HG02763 (cell line): ENCODE measurements around the gene EPS8L3.
"Not testable (repeated sequence)": the region's sequence is repeated elsewhere in the genome, so short reads cannot be mapped to it uniquely, and the experiment has no call there.

Source experiments
- ATAC-seq: cut with Tn5 transposase; IDR thresholded peaks from one replicate; pipeline ENCODE4 v1.9.1; 2021; ENCODE audit warnings: mild to moderate bottlenecking, moderate library complexity; ENCODE audit not compliant: unreplicated experiment

EPS8L3 gene

DNA sequence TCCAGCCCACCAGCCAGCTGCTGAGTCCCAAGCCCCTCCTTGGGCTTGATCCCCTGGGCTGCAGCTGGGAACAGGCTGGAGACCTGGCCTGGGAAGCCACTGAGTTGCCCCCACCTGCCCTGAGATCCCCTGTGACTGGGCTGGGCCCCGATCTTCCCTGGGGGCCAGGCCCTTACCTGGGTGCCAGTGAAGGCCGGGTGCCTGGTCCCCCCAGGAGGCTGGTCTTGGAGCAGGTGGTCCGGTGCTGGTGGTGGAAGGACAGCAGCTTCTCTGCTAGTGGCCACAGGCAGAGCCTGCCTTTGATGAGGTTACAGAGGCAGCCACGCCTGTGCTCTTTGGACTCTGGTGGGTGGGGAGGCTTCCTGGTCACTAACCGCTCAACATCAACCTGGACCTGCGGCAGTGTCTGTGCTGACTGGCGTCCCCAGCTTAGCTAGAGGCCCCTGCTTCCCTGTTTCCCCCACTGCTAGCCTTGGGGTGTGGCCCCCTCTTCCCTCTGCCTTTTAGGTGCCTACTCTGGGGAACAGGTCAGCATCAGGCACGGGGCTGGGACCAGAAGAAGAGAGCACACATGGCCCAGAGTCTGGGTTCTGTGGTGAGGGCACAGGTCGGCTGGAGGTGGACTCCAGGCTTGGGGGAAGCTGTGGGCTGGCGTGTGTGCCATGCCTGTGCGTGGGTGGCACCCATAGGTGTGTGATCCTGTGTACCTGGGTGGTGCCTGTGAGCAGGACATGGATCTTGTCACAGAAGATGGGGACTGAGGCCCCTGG is at the start of gene EPS8L3:
Gene EPS8L3 (minus strand): TSS at position 278 of the 770 bp plus-strand sequence. CDS start 2,174 bp downstream, outside the sequence.
- ATAC-seq, result no peak

GRCh38 chr1:109812691-109813393 is 49.1 kb upstream of the EPS8L3 start:
- ATAC-seq, result no peak

DNA sequence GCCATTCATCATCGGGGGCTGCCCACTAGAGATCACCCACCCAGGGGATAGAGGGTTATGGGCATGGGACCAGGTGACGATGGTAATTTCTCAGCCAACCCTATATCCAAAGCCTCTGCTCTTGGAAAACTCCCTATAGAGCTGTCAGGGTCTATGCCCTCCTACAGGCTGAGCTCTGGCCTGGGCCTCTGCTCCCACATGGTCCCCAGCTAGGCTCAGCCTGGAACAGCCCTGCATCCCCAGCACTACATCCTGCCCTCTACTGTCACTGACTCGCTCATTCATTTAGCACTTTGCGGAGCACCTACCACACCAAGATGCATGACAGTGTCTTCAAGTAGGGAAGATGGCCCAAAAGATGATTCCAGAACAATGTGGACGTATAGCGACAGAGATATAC is 45.0 kb upstream of the EPS8L3 start:
- no peak for ATAC-seq

GRCh38 chr1:109807822-109808680 is 44.3 kb upstream of the EPS8L3 start:
- ATAC-seq, result no peak

DNA sequence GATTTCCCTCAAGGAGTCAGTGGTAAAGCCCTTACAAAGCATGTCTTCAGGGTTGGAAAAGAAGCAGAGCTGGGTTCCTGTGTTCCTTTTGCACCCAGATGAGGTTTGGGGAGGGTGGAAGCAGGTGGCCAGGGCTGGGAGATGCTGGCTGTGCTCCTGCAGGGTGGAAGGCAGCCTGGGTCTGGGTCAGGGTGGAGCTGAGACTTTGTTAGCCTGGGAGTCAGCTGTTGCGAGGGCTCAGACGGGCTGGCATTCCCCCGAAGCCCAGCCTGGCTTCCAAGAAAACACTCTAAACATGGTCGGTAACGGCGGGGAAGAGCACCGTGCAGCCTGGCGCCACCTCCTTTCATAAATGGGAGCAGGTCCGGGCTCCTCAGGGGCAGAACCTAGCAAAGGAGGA is 43.7 kb upstream of the EPS8L3 start:
- ATAC-seq, result no peak

DNA sequence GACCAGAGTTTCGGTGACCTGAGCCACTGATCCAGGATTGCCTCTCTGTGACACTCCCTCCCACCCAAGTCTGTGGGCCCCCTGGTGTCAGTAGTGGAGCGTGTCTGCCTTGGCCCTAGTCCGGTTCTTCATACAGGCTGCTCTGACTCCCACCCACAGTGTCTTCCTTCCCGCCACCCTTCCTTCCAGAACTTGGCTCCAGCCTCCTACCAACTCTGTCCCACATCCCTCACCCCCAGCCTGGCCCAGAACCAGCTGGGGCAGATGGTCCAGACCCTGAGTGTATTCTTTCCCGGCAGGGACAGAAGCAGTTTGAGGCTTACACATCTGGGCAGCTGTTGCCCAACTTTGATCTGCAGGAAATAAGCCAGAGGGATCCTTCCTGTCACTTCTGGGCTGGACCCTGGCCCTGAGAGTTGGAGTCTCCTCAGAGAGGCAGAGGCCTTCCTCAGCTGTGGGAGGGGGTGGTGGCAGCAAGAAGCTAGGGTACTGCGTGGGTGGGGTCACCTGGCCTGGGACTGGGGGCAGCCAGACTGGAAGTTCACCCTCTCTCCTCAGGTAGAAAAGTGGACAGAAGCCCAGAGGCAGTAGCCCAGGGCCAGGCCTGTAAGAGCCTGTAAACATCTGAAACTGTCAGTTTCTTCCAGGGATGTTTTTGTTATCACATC is 43.1 kb upstream of the EPS8L3 start:
- no peak for ATAC-seq

DNA sequence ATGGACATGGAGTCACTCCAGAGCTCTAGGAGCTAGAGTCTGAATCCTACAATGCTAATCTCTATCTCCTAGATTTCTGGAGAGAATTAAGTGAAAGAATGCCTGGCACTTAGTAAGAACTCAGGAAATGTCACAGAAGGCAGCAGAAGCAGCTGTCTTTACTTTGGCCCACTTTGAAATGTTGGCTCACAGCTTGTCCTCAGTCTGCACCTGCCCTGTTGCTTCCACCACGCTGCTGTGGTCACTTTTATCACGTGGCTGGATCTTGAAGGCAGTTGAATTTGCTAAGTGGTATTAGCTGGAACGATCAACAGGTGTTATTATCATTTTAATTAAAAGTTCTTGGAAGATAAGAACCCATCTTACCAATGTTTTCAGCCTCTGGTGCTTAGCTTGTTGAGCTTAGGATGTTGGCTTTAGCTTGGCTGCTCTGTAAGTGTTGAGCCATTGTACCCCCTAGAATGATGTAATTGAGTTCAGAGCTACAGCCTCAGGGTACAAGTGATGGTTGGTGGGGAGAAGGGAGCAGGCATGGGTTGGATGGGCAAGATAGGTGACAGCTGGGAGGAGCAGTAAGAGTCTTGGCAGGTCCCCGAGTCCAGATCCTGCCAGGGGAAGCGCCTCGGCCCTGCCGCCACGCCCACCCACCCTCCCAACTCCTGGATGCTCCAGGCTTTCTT is 41.9 kb upstream of the EPS8L3 start:
- no peak for ATAC-seq

- ATAC-seq, result no peak
These were observed 40.9 kb upstream of the EPS8L3 start for GRCh38 chr1:109804660-109805059.

DNA sequence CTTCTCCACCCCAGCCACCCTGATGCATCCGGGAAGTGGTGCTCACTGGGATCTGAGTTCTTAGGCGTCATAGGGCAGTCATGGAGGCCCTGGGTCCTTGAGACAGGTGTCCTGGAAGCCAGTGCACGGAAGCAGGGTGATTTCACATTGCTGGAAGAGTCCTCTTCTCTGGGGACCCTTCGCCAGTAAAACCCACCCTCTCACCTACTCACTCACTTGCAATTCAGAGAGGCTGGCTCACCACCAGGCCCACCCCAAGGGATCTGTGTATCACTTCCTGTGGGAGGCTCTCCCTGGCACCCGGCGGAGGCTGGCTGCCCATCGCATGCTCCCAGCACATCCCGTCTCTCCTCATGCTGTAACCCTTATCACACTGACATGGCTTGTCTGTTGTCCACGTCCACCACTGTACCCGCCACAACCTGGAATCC is 40.2 kb upstream of the EPS8L3 start:
- ATAC-seq, result no peak

DNA sequence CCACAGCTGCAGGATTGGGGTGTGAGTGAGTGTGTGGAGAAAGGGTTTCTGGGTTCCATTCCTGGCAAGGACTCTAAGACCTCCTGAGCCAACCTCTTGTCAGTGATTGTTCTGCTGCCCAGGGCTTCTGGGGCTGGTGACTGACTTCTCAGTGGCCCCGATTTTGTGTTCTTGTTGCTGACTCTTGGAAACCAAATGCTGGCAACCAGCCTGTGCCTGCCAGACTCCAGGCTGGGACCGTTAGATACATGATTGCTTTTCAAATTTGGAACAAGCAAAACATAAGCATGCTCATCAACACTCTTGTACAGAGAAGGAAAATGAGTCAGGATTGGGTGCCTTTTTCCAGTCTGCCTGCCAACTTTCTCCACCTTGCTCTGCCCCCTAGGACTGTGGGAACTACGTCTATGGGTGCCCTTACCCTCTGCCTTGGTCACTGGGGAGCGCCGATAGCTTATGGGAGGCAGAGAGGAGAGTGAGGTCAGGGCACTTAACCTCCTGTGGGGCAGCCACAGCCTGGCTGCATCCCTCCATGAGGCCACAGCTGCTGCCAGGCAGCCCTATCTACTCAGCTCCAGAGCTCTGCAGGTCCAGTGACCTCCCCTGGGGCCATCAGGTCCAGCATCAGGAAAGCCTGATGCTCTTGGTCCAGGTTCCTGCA is 39.3 kb upstream of the EPS8L3 start:
- no peak for ATAC-seq

GRCh38 chr1:109802136-109802900 is 38.6 kb upstream of the EPS8L3 start:
- ATAC-seq, result no peak

DNA sequence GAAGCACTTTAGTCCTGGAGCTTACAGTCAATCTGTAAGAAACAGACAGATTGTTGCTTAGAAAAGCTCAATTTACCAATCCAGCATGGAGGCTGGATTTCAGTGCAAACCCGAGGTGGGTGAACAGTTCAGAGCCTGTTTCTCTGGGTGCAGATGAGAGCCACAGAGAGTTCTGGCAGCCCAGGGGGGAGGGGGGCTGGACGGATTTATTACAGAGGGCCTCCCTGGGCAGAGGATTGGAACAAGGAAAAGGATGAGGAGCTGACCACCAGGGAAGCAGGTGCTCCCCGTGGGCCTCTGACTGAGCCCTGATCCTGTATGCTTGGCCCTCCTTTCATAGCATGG is 38.0 kb upstream of the EPS8L3 start:
- no peak for ATAC-seq

DNA sequence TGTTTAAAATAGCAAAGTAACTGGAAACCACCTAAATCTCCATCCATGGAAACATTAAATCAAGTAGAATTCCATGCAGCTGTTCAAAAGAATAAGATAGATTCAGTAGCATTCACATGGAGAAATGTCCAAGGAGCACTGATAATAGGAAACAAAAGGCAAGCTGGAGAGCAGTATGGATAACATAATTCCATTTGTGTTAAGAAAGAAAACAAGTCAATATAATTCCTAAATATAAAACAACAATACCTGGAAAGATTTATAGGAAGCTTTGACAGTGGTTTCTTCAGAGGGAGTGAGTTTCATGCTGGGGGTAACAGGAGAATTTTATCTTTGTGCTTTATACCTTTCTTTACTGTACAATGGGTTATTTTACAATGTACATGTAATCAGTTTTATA is 36.6 kb upstream of the EPS8L3 start:
- ATAC-seq, result no peak

- ATAC-seq, result no peak
These were observed 35.7 kb upstream of the EPS8L3 start for GRCh38 chr1:109799445-109799844.

GRCh38 chr1:109797303-109797595 is 33.5 kb upstream of the EPS8L3 start:
- ATAC-seq, result not testable (repeated sequence)

GRCh38 chr1:109796484-109797302 is 33.0 kb upstream of the EPS8L3 start:
- ATAC-seq, result no peak

- no peak for ATAC-seq
These were observed 30.8 kb upstream of the EPS8L3 start for GRCh38 chr1:109794319-109795132.
